Activated CD8-positive, alpha-beta T cell treated with anti-CD3 and anti-CD28 coated beads for 36 hours (primary cell): ENCODE data around the gene PRKAG2. TPM values are rescaled to one million over a fixed set of nuclear protein-coding genes. Genes with fewer than 3 reads are reported as not detected.

Experiments used
- ATAC-seq: fragments of 200-7000 bp; cut with Tn5 transposase; one replicate; pipeline ENCODE4 v1.10.0; 2021; ENCODE audit warnings: mild to moderate bottlenecking, moderate library complexity
- CTCF ChIA-PET: fragments of 350-600 bp; sonication (Branson Sonifier 250); formaldehyde crosslinking; loops from one replicate; lab custom pipeline; 2021; ENCODE audit warnings: antibody characterized with exemption; lab: Charles Lee
- POLR2A ChIA-PET: fragments of 350-600 bp; sonication (Branson Sonifier 250); formaldehyde crosslinking; loops from one replicate; lab custom pipeline; 2021; ENCODE audit warnings: antibody characterized with exemption; lab: Charles Lee
- DNase-seq: peaks from one replicate; pipeline ENCODE4 v3.0.0-alpha.2; 2020
- H3K27ac Mint-ChIP-seq: one replicate; pipeline ENCODE4 v1.8.0; 2021; ENCODE audit warnings: mild to moderate bottlenecking, mixed read lengths
- H3K27me3 Mint-ChIP-seq: one replicate; pipeline ENCODE4 v1.8.0; 2021; ENCODE audit warnings: mixed read lengths
- H3K36me3 Mint-ChIP-seq: one replicate; pipeline ENCODE4 v1.8.0; 2021; ENCODE audit warnings: low read depth, mixed read lengths
- H3K4me1 Mint-ChIP-seq: one replicate; pipeline ENCODE4 v1.8.0; 2021; ENCODE audit warnings: low read depth, mixed read lengths
- H3K4me3 Mint-ChIP-seq: one replicate; pipeline ENCODE4 v1.8.0; 2021; ENCODE audit warnings: mild to moderate bottlenecking, moderate library complexity, mixed read lengths
- H3K9me3 Mint-ChIP-seq: one replicate; pipeline ENCODE4 v1.8.0; 2021; ENCODE audit warnings: mixed read lengths
- intact Hi-C: fragments of 100-400 bp; cut with micrococcal nuclease; formaldehyde crosslinking; loops from one replicate; pipeline ENCODE4 v1.10.0; 2022
- total RNA-seq, 2 experiments: library from RNA; stranded (reverse); gene quantifications; one replicate each; pipeline ENCODE4 v1.2.3, GENCODE V29; 2021
- TF ChIP-seq, protein P1 (sequence below): fragments of 200-600 bp; IDR thresholded peaks from one replicate; pipeline ENCODE4 v1.8.0; 2022; ENCODE audit warnings: antibody characterized with exemption, mild to moderate bottlenecking

The PRKAG2 gene
- total RNA-seq, 2 experiments from 2014 or later: 17.0 to 19.2 TPM

DNA sequence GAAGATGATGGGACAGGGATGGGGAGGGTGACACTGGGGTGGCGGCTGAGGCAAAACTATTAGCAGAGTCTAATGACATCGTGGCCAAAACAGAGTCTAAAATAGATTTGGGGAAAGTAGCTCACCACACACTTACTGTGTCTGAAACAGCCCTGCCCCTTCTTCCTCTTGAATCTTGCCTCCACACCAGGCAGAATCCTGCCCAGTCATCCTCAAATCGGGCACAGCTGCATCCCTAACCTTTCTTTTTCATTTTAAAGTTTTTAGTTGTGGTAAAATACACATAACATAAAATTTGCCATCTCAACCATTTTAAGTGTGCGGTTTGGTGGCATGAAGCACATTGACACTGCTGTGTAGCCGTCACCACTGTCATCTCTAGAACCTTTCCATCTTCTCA lies 90.0 kb downstream of the PRKAG2 start:
- TF ChIP-seq, protein P1, sequence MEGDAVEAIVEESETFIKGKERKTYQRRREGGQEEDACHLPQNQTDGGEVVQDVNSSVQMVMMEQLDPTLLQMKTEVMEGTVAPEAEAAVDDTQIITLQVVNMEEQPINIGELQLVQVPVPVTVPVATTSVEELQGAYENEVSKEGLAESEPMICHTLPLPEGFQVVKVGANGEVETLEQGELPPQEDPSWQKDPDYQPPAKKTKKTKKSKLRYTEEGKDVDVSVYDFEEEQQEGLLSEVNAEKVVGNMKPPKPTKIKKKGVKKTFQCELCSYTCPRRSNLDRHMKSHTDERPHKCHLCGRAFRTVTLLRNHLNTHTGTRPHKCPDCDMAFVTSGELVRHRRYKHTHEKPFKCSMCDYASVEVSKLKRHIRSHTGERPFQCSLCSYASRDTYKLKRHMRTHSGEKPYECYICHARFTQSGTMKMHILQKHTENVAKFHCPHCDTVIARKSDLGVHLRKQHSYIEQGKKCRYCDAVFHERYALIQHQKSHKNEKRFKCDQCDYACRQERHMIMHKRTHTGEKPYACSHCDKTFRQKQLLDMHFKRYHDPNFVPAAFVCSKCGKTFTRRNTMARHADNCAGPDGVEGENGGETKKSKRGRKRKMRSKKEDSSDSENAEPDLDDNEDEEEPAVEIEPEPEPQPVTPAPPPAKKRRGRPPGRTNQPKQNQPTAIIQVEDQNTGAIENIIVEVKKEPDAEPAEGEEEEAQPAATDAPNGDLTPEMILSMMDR: no peak
- Mint-ChIP-seq H3K27ac (no peak overlapping the region), H3K9me3 (no peaks in the 10 kb centered on the region), H3K27me3 (no peaks in the 10 kb centered on the region), H3K4me1 (peaks cover 19% of the 10 kb centered on the region), H3K4me3 (no peak overlapping the region), H3K36me3 (no peaks in the 10 kb centered on the region)
- DNase-seq: no peak
- intact Hi-C loops: no loop called here
- POLR2A ChIA-PET: interaction anchor here (1.0 kb wide), 1 partner anchor 64 kb away, joined by 3 read pairs; no protein-coding TSS in a partner anchor
- CTCF ChIA-PET: no interaction called here
- ATAC-seq: no peak

DNA sequence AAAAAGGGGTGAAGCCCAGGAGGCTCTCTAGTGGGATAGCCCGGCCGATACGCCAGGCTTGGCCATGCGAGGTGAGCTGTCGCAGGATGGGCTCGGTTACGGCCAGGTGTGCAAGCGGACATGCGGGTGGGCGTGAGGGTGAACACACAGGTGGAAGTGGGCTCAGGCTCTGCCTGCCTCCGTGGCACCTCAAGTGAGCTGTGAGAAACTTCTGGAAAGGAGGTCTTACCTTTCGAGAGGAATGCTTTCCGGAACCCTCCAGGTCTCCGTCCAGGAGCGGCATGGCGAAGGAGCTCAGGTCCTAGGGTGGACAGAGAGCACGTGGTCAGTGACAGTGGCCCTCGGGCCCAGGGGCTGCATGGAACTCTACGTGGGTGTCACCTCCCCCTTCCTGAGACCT lies 90.7 kb downstream of the PRKAG2 start:
- no peak for DNase-seq
- intact Hi-C loops: no loop called here
- ChIA-PET POLR2A (interaction anchor here (1.0 kb wide), 1 partner anchor 65 kb away, joined by 3 read pairs; no protein-coding TSS in a partner anchor), CTCF (no interaction called here)
- peaks cover 19% of the 10 kb centered on the region for H3K4me1 Mint-ChIP-seq
- H3K9me3 Mint-ChIP-seq: no peaks in the 10 kb centered on the region
- no peak overlapping the region for H3K4me3 Mint-ChIP-seq
- H3K27me3 Mint-ChIP-seq: no peaks in the 10 kb centered on the region
- no peak overlapping the region for H3K27ac Mint-ChIP-seq
- no peaks in the 10 kb centered on the region for H3K36me3 Mint-ChIP-seq
- ATAC-seq: no peak
- TF ChIP-seq, protein P1: no peak

DNA sequence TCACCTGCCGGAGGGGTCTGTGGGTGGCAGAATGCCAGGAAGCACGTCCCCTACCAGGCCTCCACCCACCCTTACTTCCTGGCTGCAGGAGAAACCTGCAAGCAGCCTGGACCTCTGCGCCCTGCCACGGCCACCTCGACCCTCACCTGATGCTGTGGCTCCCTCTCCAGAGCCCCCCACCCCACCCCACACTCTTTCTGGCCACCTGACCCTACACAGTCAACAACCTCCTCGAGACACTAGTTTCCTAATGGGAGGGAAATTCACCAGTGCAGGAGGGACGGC lies 91.3 kb downstream of the PRKAG2 start:
- POLR2A ChIA-PET: interaction anchor here (1.1 kb wide), 1 partner anchor 10 kb away, joined by 3 read pairs; no protein-coding TSS in a partner anchor
- CTCF ChIA-PET: interaction anchor here (5.3 kb wide), 1 partner anchor 26 kb away, joined by 87 read pairs; no protein-coding TSS in a partner anchor
- no peaks in the 10 kb centered on the region for H3K9me3 Mint-ChIP-seq
- H3K4me3 Mint-ChIP-seq: no peak overlapping the region
- peaks cover 1% of the 10 kb centered on the region for H3K36me3 Mint-ChIP-seq
- intact Hi-C loops: no loop called here
- H3K4me1 Mint-ChIP-seq: peaks cover 19% of the 10 kb centered on the region
- TF ChIP-seq, protein P1: no peak
- H3K27ac Mint-ChIP-seq: no peak overlapping the region
- DNase-seq (no peak), ATAC-seq (no peak)
- H3K27me3 Mint-ChIP-seq: no peaks in the 10 kb centered on the region

DNA sequence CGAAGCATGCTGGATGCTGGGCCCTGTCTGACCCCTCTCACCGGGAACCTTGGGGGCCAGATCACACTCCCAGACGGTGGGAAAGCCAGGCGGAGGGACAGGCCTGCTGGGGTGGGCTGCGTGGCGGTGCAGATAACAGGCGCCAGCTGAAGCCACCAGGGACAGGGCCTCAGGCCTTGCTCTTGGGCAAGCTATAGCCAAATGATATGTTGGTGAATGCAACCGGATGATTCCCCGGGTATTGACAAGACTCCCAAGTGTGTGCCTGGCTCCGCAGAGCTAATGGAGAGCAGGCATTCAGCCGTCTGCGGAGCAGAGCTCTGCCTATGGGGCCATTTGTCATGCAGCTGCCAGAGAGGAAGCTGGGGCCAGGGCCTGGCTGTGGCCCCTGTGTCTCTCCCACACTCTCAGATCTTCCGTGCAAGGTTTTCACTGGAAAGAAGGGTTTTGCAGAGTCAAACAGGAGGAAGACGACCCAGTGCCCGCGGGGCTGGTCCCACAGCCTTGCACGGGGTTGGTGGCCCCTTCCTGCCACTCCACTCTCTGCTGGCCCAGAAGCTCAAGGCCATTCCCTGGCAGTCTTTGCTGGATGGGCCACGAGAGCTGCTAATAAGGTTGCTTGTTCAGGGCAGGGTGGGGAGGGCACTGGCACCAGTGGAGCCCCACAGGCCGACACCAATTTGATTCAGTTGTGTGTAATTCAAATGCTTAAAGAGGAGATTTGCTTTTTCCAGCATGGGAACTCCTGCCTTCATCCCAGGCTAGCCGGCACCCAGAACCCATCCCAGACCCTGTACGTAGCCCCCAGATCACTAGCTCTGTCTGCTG lies 91.8 kb downstream of the PRKAG2 start:
- Mint-ChIP-seq H3K27me3 (no peaks in the 10 kb centered on the region), H3K4me3 (no peak overlapping the region), H3K9me3 (no peaks in the 10 kb centered on the region), H3K4me1 (peaks cover 19% of the 10 kb centered on the region), H3K27ac (no peak overlapping the region), H3K36me3 (peaks cover 1% of the 10 kb centered on the region)
- DNase-seq (no peak), ATAC-seq (no peak)
- CTCF ChIA-PET: interaction anchor here (1.7 to 5.3 kb wide), 2 partner anchors 25 to 151 kb away, joined by 6 to 87 read pairs; no protein-coding TSS in a partner anchor
- intact Hi-C loops: loop anchor here (5.0 kb wide), 1 partner anchor 142 kb away; no protein-coding TSS in a partner anchor
- TF ChIP-seq, protein P1: no peak
- POLR2A ChIA-PET: interaction anchor here (1.1 kb wide), 1 partner anchor 10 kb away, joined by 3 read pairs; no protein-coding TSS in a partner anchor

DNA sequence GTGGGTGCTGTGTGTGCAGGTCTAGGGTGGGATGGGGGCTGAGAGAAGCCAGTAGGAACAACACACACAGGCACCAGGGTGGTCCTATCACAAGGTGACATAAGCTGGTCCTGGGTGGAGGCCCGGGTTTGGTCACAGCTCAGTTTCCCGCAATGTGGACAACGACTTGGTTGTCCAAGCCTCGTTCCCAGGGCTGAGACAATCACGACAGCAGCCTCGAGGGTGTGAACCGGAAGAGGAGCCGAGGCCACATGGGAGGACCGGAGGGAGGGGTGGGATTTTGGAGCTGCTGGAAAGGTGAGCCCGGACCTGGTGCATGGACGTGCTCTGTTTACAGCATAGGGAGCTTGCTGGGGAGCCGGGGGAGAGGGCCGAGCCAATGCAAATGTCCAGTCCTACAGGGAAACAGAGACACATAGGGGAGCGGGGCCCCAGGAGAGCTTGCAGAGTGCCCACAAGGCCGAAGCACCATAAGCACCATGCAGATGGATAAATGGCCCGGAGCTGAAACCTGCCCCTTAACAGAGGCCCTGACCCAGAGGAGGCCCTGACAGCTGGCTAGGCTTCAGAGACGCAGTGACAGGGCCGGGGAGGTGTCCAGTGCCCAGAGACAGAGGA lies 92.8 kb downstream of the PRKAG2 start:
- Mint-ChIP-seq H3K27me3 (no peaks in the 10 kb centered on the region), H3K4me3 (no peak overlapping the region), H3K27ac (no peak overlapping the region), H3K9me3 (no peaks in the 10 kb centered on the region), H3K4me1 (peaks cover 19% of the 10 kb centered on the region), H3K36me3 (peaks cover 1% of the 10 kb centered on the region)
- DNase-seq (no peak), ATAC-seq (no peak)
- intact Hi-C loops: loop anchor here (5.0 kb wide), 1 partner anchor 143 kb away; no protein-coding TSS in a partner anchor
- POLR2A ChIA-PET: no interaction called here
- TF ChIP-seq, protein P1: no peak
- CTCF ChIA-PET: interaction anchor here (0.6 to 5.3 kb wide), 17 partner anchors 8 to 209 kb away, joined by 3 to 107 read pairs (median 5); no protein-coding TSS in a partner anchor
